Stimulated activated CD8-positive, alpha-beta memory T cell treated with anti-CD3 and anti-CD28 coated beads, Interleukin-4, amount 100 ng/mL, for 24 hours (primary cell): ENCODE measurements around the gene EIF4G3.
"Not testable (repeated sequence)": the region's sequence is repeated elsewhere in the genome, so short reads cannot be mapped to it uniquely, and the experiment has no call there.

Source experiments
- DNase-seq: peaks from one replicate; pipeline ENCODE4 v3.0.0-alpha.2; 2020; ENCODE audit warnings: low read depth

The EIF4G3 gene

DNA sequence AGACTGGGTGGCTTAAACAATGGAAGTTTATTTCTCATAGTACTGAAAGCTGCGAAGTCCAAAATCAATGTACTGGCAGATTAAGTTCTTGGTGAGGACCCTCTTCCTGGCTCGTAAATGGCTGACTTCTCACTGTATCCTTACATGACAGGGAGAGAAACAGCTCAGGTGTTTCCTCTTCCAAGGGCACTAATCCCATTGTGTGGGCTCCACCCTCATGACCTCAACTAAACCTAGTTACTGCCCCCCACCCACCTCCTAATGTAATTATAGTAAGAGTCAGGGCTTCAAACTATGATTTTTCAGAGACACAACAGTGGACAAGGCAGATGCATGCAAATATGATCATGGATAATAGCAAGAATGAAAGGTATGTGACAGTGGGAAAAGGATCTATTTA, 308.4 kb downstream of the EIF4G3 start:
- no peak for DNase-seq

DNA sequence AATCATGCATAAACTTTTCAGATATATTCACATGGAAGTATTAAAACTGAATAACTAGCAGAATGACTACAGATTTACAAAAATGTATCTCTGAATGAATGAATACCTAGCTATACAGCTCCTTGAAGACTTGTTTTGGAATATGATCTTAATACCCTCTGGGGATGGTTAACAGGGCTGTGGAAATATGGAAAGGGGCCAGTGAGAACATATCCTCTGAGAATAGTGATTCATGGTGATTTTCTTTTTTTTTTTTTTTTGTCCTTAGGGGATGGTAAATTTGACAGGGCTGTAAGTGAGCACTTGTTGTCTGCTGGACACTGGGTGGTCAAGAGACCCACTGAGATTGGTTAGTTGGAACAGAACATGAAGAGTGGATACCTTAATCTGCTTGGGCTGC, 308.9 kb downstream of the EIF4G3 start:
- DNase-seq: no peak

DNA sequence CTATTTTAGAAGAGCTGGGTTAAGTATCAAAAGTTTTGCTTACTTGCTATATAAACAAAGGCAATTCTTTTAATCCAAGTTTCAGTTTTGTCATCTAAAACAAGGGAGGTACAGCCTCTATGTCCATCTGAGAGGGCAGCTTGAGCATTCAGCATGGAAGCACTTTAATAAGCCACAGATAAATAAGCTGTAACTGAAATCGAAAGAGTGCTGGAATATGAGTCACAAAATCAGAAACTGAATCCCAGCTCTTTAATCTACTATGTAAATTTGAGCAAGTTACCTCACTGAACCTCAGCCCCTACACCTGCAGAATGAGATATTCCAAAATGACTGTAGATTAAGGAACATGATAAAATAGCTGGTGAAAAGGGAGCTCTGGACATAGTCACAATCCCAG, 309.6 kb downstream of the EIF4G3 start:
- DNase-seq: no peak

DNA sequence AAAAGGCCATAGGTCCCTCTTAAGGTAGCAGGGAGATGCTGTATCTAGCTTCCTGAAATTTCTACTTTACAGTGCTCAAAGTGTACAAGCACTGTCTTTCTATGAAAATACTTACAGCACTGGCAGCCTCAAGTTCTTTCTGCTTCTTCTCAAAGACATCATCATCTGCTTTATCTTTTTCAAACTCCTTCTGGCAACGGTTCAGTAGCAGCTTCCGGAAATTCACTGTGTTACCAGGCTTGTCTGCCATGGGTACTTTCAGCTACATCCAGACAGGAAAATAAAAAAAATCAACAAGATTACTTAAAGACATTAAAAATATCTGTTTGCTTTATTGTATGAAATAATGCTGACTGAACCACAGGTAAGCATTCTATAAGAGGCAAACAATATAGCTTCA, 311.7 kb downstream of the EIF4G3 start:
- no peak for DNase-seq

DNA sequence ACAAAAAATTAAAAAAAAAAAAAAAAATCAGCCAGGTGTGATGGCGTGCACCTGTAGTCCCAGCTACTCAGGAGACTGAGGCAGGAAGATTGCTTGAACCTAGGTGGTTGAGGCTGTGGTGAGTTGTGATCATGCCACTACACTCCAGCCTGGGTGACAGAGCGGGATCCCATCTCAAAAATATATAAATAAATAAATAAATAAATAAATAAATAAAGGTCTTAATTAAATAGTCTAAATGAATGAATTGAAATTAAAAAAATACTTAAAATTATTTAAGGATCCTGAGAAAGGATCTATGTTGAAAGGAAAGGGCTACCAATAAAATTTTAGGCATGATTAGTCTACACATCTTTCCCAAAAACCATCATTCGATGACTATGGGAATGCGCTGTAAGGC, 322.2 kb downstream of the EIF4G3 start:
- DNase-seq: no peak

DNA sequence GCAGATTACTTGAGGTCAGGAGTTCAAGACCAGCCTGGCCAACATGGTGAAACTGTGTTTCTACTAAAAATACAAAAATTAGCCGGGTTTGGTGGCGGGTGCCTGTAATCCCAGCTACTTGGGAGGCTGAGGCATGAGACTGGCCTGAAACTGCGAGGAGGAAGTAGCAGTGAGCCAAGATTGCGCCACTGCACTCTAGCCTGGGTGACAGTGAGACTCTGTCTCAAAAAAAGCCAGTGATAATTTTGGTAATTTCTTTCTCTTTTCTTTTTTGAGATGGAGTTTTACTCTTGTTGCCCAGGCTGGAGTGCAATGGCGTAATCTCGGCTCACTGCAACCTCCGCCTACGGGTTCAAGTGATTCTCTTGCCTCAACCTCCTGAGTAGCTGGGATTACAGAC, 324.9 kb downstream of the EIF4G3 start:
- DNase-seq: not testable (repeated sequence)

DNA sequence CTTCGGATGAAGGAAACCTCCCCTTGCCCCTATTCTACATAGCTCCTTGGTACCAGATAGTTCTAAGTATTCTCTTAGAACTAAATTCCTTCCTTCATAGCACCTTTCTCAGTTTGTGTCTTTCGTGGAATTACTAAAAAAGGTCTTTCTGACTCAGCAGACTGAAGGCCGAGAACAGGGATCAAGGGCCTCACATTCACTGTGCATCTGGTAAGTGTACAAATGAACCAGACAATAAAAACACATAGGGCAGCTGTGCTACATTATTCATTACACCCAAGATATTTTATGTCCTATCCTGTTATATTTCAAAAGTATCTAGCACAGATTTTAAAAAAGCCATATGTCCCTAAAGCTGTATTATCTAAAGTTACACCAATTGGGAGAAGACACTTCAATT, 326.7 kb downstream of the EIF4G3 start:
- DNase-seq: no peak

DNA sequence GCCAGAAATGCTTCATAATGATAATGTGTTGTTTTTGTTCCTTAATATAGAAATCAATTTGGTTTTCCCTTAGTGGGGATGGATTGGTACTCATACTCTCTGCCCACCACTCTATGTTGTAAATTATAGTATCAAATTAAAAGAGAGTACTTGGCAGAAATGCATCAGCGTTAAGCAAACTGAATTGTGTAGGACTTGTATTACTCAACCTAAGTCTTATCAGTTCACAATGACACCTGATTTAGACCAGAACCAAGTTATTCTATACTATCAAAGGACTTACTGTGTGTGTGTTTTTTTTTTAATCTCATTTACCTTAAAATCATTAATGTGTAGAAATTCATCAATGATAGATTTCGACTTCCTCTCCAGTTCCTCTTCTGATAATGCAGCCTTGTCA, 327.6 kb downstream of the EIF4G3 start:
- DNase-seq: no peak

DNA sequence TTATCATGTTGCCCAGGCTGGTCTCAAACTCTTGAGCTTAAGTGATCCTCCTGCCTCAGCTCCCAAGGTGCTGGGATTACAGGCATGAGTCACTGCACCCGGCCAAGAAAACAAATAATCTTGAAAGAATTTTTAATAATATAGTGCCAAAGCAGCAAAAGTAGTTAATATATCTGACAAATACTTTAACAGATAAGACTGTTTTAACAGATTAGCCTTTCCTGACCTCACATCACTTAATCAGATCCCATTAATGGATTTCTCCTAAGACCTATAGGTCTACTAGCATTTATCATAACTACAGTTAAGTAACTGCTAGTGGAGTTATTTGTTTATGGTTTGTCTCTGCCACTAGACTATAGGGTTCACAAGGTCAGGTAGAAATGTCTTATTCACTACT, 328.5 kb downstream of the EIF4G3 start:
- no peak for DNase-seq

DNA sequence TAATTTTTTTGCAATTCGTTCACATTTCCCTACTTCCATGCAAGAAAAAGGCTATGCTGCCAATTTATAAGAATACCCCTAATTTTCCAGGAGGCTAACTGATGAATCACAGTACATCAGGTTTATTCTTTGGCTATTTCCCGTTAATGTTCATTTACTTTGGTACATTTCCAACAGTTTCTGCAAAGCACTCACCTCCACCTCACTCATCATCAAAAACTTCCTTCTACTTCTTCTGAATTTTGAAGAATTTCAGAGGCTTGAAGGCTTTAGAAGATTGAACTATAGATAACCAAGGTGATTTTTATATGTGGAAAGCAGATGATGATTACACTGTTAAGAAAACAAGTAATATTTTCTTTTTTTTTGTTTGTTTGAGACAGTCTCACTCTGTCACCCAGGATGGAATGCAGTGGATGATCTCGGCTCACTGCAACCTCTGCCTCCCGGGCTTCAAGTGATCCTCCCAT, 329.1 kb downstream of the EIF4G3 start:
- no peak for DNase-seq

DNA sequence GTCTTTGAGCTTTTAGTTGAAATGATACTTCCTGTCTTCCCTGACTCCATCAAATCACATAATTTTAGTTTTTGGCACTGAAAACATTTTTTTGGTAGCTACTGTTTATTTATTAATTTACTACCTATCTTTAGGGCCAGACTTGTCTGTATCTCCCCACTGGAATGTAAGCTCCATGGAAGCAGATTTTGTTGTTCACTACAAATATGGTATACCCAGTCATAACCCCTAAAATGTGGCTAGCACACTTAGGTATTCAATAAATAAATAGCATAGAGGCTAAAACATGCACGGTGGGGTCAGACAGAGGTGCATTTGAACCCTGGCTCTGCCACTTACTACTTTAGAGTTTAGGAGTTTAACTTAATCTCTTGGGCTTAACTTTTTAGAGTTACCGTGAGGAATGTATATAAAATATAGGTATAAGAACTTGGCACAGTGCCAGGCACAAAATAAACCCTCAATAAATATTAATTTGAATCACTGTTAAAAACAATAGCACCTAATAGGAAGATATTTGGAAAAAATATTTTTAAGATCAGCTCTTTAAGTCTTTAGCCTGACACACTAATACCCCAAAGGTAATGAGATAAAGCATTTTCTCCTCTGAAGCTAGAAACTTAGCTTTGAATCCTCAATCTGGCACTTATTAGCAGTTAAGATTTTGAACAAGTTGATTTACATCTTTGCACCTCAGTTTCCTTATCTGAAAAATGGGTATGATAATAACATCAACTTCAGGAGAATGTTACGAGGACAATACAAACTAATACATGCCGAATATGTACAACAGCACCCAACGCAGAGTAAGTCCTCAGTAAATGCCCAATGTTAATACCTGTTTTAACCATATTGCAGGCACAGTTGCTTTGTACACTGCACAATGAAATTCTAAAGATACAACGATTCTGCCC, 330.0 kb downstream of the EIF4G3 start:
- no peak for DNase-seq

DNA sequence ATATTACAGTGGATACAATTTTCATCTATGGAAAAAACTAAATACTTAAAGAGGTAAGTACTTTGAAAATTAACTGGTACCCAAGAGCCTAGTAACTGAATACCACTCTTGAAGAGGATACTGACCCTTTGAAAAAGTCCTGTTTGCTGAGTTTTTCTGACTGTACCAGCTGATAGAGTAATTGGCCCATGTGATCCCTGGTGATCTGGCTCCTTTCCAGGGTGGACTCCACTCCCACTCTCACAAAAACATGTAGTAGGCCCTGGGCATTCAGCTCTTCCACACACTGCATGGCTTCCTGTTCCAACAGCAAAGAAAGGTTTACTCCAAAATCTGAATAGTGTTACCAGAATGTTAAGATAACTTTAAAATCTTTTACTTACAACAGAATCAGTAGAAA, 336.0 kb downstream of the EIF4G3 start:
- DNase-seq: no peak

DNA sequence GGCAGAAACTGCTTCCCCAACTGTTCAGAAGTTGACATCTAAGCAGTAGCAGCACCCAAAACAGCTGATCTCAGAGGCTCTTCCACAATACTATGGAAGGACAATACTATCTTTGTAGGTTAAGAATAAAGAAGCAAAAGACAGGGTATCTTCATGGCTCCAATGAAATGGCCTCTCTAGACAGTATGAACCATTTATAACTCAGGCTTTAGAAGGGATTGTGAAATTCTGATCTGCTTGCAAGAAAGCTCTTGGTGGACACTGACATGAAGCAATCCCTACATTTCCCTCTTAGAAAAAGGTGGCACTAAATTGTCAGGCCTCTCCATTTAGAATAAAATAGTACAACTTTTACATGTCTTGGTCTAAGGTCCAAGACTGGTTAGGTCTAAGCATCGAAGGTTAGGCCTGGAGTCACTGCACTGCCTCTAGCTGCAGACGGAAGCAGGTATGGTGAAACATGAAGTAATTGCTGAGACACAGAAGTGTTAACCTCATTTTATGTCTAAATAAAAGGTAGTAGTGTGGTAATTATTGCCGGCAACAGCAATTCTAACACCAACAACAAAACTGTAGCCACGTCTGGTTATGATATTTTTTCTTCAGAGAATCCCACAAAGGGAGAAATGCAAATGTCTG, 339.0 kb downstream of the EIF4G3 start:
- DNase-seq: no peak

DNA sequence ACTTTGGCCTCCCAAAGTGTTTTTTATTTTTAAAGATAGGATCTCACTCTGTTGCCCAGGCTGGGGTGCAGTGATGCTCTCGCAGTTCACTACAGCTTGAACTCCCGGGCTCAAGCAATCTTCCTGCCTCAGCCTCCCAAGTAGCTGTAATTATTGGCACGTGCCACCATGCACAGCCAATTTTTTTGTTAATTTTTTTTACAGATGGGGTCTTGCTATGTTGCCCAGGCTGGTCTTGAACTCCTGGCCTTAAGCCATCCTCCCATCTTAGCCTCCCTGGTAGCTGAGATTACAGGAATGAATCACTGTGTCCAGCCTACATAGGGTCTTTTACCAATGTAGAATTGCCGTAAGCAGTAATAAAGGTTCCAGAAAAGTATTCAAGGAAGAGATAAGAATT, 340.5 kb downstream of the EIF4G3 start:
- no peak for DNase-seq

DNA sequence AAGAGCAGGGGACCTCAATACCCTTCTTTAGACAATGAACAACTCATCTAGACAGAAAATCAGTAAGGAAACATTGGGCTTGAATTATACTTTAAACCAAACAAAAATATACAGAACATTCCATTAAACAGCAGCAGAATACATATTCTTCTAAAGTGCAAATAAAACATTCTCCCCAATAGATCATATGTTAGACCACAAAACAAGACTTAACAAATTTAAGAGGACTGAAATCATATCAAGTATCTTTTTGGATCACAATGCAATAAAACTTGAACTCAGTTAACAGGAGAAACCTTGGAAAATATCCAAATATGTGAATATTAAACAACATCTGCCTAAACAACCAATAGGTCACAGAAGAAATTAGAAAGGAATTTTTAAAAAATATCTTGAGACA, 341.9 kb downstream of the EIF4G3 start:
- DNase-seq: no peak

DNA sequence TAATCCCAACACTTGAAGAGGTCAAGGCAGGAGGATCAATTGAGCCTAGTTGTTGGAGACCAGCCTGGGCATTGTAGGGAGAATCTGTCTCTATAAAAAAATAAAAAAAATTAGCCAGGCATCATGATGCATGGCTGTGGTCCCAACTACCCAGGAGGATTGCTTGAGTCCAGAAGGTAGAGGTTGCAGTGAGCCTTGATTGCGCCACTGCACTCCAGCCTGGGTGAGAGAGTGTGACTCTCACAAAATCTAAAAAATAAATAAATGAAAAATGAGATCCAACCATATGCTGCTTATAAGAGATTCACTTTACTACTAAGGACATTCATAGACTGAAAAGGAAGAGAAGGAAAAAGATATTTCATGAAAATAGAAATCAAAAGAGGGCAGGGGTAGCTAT, 342.5 kb downstream of the EIF4G3 start:
- DNase-seq: no peak

DNA sequence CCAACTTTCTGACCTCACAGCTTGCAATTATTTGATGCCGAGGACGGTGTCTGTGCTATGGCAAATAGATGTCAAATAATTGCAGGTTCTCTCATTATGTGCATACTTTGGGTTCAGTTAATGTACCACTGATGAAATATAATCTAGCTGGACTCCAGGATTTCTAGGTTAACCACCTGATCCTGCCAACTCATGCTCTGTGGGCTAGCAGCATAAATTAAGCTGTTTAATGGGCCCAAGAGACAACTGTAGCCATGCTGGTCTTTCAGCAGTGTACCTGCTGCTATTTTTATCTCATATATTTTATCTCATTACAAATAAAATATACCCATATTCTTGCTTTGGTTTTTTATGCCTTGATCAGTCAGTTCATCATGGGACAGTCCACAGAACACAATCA, 346.3 kb downstream of the EIF4G3 start:
- DNase-seq: no peak

DNA sequence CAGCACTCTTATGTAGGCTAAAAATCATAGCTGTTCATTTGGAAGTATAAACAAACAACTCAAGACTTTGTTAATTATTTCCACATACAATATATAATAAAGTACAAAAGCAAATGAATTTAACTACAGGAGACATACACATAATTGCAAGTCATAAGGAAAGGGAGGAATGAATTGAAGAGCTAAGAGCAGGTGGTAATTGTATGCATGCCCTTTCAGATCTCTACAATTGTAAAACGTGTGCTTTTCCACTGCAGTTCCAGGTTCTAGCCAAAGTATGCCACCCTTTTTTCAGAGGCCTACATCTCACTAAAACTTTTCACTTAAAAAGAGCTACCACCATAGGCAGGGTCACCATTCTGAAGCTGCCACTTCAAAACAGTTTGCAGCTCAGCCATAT, 346.8 kb downstream of the EIF4G3 start:
- DNase-seq: no peak

DNA sequence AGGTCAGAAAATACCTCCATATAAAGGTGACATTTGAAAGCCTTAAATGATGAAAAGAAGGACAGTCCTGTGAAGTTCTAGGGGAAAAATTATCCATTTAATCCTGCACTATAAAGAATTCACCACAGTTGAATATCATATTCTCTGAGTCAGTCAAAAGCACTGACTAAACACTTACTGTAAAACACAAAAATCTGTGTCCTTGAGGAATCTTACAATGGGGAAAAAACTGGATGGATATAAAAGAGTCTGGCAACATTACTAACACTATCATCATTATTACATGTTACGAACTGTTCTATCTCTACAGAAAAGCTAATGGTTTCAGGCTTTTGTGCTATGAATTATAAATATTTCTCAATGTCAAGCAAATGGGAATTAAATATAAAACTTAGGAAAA, 347.2 kb downstream of the EIF4G3 start:
- no peak for DNase-seq

DNA sequence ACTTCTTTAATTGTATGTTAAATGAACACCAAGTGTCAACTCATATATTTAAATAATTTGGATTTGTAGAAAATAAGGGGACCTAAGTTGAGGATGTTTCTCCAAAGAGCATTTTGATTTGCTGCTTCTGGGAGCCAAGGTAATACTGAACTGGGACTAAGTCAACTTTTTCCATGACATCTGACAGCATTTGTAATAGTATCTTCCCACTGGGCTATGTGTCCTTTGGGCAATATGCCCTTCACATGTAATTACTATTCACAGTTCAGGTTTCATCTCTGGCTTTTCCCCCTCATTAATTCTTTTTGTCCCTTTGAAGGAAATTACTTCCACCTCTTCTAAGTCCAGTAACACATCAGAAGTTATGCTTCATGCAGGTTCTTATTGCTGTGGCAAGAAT, 352.9 kb downstream of the EIF4G3 start:
- DNase-seq: no peak

DNA sequence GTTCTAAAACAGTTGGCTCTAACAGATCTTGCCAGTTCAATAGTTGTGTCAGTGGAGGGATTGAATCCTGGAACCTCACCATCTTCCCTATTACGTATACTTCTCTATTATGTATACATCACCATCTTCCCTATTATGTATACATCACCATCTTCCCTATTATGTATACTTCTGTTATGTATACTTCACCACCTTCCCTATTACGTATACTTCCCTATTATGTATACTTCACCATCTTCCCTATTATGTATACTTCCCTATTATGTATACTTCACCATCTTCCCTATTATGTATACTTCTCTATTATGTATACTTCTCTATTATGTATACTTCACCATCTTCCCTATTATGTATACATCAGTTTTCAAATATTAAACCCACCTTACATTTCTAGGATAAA, 355.2 kb downstream of the EIF4G3 start:
- DNase-seq: no peak

DNA sequence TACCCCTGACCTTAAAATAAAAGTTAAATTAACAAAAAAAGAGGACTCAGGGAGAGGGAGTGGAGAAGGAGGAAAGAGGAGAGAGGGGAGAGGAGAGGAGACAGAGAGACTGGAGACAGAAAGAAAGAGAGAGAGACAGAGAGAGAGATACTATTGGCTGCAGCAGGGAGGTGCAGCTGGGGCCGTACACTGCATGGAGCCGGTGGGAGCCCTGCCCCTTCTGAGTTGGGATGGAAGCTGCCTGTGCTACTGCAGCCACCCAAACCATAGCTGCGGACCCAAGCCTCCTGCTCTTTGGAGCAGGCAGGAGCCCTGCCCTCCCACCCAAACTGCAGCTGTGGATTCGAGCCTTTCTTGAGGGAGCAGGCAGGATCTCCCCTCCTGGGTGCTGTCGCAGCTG, 356.9 kb downstream of the EIF4G3 start:
- no peak for DNase-seq

DNA sequence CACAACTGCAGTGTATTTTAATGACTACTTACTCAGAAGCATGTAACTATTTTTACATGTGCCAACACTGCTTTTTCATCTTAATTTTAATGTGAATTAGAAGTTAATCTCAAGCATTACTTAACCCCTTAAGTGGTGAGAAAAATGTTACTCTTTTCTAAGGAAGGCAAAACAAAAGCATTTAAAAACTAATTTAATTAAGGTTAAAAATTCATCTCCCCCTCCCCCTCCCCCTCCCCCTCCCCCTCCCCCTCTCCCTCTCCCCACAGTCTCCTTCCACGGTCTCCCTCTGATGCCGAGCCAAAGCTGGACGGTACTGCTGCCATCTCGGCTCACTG, 362.2 kb downstream of the EIF4G3 start:
- no peak for DNase-seq

DNA sequence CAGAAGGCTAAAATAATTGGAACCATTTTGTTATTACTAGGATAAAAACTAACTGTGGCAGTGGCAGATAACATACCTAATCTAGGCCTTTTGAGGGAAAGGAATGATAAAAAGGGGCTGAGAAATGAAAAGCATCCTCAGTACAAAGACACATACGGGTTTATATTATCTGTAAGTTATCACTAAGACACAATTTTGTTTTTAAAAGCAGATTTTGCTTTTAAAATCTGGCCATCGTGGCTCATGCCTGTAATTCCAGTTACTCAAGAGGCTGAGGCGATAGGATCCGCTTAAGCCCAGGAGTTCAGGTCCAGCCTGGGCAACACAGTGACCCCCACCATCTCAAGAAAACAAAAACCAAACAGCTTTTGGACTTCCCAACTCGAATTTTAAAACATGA, 364.8 kb downstream of the EIF4G3 start:
- DNase-seq: no peak
